T47D (cell line): ENCODE data around the gene HYAL2.

Source experiments
- DNase-seq, 2 experiments: peaks; one replicate each; pipeline versions ENCODE4 v3.0.0 to v3.0.0-alpha.2; 2011 to 2012; ENCODE audit warnings: low read depth in 1 of 2, low spot score in 1 of 2
- JUND ChIP-seq: IDR thresholded peaks from 2 replicates; pipeline ENCODE4 v1.6.1; 2012; ENCODE audit warnings: low read depth
- in situ Hi-C: cut with HindIII; loops from 2 replicates; pipeline ENCODE4 v1.10.0; 2016; ENCODE audit warnings: low sequenced_read_pairs, low pct_unique_long_range_greater_than_20kb

HYAL2 gene

GRCh38 chr3:50303013-50303815 lies 19.3 kb downstream of the HYAL2 start, which contains the start of gene HYAL1:
Gene HYAL1, minus strand, starts transcription at chr3:50303574. Its CDS starts 618 bp downstream, at chr3:50302956.
- DNase-seq: peak in 1 of 2 experiments; percentile 61
- no peak for TF ChIP-seq JUND
- in situ Hi-C loops: no loop called here

- no peak for TF ChIP-seq JUND
- in situ Hi-C loops: no loop called here
- DNase-seq: no peak
Measured at GRCh38 chr3:50302095-50303012, 20.2 kb downstream of the HYAL2 start.

- TF ChIP-seq JUND: no peak
- in situ Hi-C loops: no loop called here
- DNase-seq: no peak
Measured at GRCh38 chr3:50300681-50301254, 21.8 kb downstream of the HYAL2 start.

- in situ Hi-C loops: no loop called here
- peak in 1 of 2 experiments; percentile 11 for DNase-seq
- TF ChIP-seq JUND: no peak
Measured at GRCh38 chr3:50299929-50300680, 22.4 kb downstream of the HYAL2 start.

- in situ Hi-C loops: no loop called here
- TF ChIP-seq JUND: no peak
- DNase-seq: no peak
Measured at GRCh38 chr3:50299638-50299928, 23.0 kb downstream of the HYAL2 start.

- in situ Hi-C loops: no loop called here
Measured at GRCh38 chr3:50298836-50299637, 23.5 kb downstream of the HYAL2 start, which contains the start of the genes HYAL3 and NAA80. Gene HYAL3, minus strand, starts transcription at chr3:50299405. Its CDS starts 3,803 bp downstream, at chr3:50295602. Gene NAA80, minus strand, starts transcription at chr3:50299405. Its CDS starts 1,942 bp downstream, at chr3:50297463.

GRCh38 chr3:50297896-50298725 lies 24.4 kb downstream of the HYAL2 start:
- in situ Hi-C loops: no loop called here
- TF ChIP-seq JUND: no peak
- DNase-seq: no peak

More at GRCh38 chr3:50298836-50299637, 23.5 kb downstream of the HYAL2 start, which contains the start of the genes HYAL3 and NAA80:
- TF ChIP-seq JUND: no peak
- DNase-seq: peak; percentile 80 to 99

- no peak for TF ChIP-seq JUND
- in situ Hi-C loops: no loop called here
- DNase-seq: no peak
Measured at GRCh38 chr3:50297384-50297775, 25.2 kb downstream of the HYAL2 start.

- no peak for TF ChIP-seq JUND
- in situ Hi-C loops: no loop called here
- DNase-seq: no peak
Measured at GRCh38 chr3:50296721-50297383, 25.7 kb downstream of the HYAL2 start.
